SK-N-SH (cell line): ENCODE measurements around the gene LEFTY1. TPM values are rescaled to one million over a fixed set of nuclear protein-coding genes. Genes with fewer than 3 reads are reported as not detected.

Experiments used
- CTCF ChIA-PET: fragments of 300-600, 350-600 bp; formaldehyde crosslinking; extraction: SDS; loops from one replicate; lab custom pipeline; 2021; lab: Yijun Ruan, JAX
- POLR2A ChIA-PET: fragments of 350-600 bp; sonication (Branson Sonifier 250); formaldehyde crosslinking; extraction: SDS; loops from one replicate; lab custom pipeline; 2020; ENCODE audit warnings: antibody characterized with exemption, inconsistent platforms; lab: Yijun Ruan, JAX
- DNase-seq: peaks from one replicate; pipeline ENCODE4 v3.0.0; 2012
- H2AFZ ChIP-seq: fragments of 200-600 bp; sonication (generic); 2 replicates; pipeline ENCODE4 v1.8.1; 2016; ENCODE audit warnings: antibody characterized with exemption, mild to moderate bottlenecking, low read depth
- H3F3A ChIP-seq: fragments of 200-600 bp; sonication (generic); replicated peaks from 2 replicates; pipeline ENCODE3; 2016; ENCODE audit warnings: antibody characterized with exemption, mild to moderate bottlenecking; ENCODE audit not compliant: insufficient read depth
- H3K27ac ChIP-seq, 2 experiments: fragments of 200-500 bp in 1 of 2; fragments of 200-600 bp in 1 of 2; sonication (Bioruptor generic) in 1 of 2; sonication (generic), shearing (Covaris generic) in 1 of 2; 2 replicates each; pipeline versions ENCODE4 v1.5.1 to v1.6.1; 2014 to 2016; ENCODE audit warnings: low read depth in 2 of 2, inconsistent platforms in 1 of 2, low read length in 1 of 2, mild to moderate bottlenecking in 1 of 2, mixed read lengths in 1 of 2
- H3K27me3 ChIP-seq: fragments of 200-600 bp; sonication (generic), shearing (Covaris generic); 2 replicates; pipeline ENCODE4 v1.6.1; 2016; ENCODE audit warnings: mixed run types; ENCODE audit not compliant: insufficient read depth
- H3K36me3 ChIP-seq, 2 experiments: fragments of 200-500 bp in 1 of 2; fragments of 200-600 bp in 1 of 2; sonication (Bioruptor generic) in 1 of 2; sonication (generic) in 1 of 2; replicated peaks in 1 of 2; 2 replicates each; pipeline versions ENCODE3 to v1.5.1; 2014 to 2016; ENCODE audit warnings: low read length in 1 of 2, mild to moderate bottlenecking in 1 of 2; ENCODE audit not compliant: insufficient read depth in 2 of 2, control insufficient read depth in 1 of 2
- H3K4me1 ChIP-seq, 2 experiments: fragments of 200-500 bp in 1 of 2; fragments of 200-600 bp in 1 of 2; sonication (Bioruptor generic) in 1 of 2; sonication (generic), shearing (Covaris generic) in 1 of 2; 2 replicates each; pipeline versions ENCODE4 v1.5.1 to v1.6.1; 2014 to 2016; ENCODE audit warnings: low read depth in 1 of 2, low read length in 1 of 2, mixed run types in 1 of 2; ENCODE audit not compliant: insufficient read depth in 2 of 2, control insufficient read depth in 1 of 2
- H3K4me2 ChIP-seq: fragments of 200-600 bp; sonication (generic), shearing (Covaris generic); 2 replicates; pipeline ENCODE4 v1.6.1; 2017; ENCODE audit warnings: mixed run types
- H3K4me3 ChIP-seq, 2 experiments: fragments of 200-500 bp in 1 of 2; fragments of 200-600 bp in 1 of 2; sonication (Bioruptor generic) in 1 of 2; sonication (generic), shearing (Covaris generic) in 1 of 2; 2 replicates each; pipeline versions ENCODE4 v1.5.1 to v1.8.1; 2014 to 2016; ENCODE audit warnings: low read depth in 2 of 2, inconsistent platforms in 1 of 2, low read length in 1 of 2, mild to moderate bottlenecking in 1 of 2, mixed read lengths in 1 of 2, moderate library complexity in 1 of 2
- H3K79me2 ChIP-seq: fragments of 200-600 bp; sonication (generic); 2 replicates; pipeline ENCODE4 v1.8.1; 2017; ENCODE audit warnings: mild to moderate bottlenecking; ENCODE audit not compliant: insufficient read depth
- H3K9ac ChIP-seq: fragments of 200-600 bp; sonication (generic); 2 replicates; pipeline ENCODE4 v1.6.1; 2017; ENCODE audit warnings: mixed run types
- H3K9me2 ChIP-seq: fragments of 200-600 bp; sonication (generic); 2 replicates; pipeline ENCODE4 v1.6.1; 2017; ENCODE audit warnings: mixed run types
- H3K9me3 ChIP-seq: fragments of 200-600 bp; sonication (generic); 2 replicates; pipeline ENCODE4 v1.6.1; 2017; ENCODE audit warnings: mixed run types, mild to moderate bottlenecking, moderate library complexity
- H4K20me1 ChIP-seq: fragments of 200-600 bp; sonication (generic); 2 replicates; pipeline ENCODE4 v1.6.1; 2017; ENCODE audit warnings: mild to moderate bottlenecking, mixed run types; ENCODE audit not compliant: insufficient read depth
- CHD2 ChIP-seq: fragments of 150-350 bp; IDR thresholded peaks from 2 replicates; pipeline ENCODE4 v1.6.1; 2018; ENCODE audit warnings: low read length; ENCODE audit not compliant: partially characterized antibody
- FOXM1 ChIP-seq: IDR thresholded peaks from 2 replicates; pipeline ENCODE4 v1.4.0; 2012; ENCODE audit warnings: low read depth, mild to moderate bottlenecking
- JUND ChIP-seq: IDR thresholded peaks from 2 replicates; pipeline ENCODE4 v1.4.0; 2012
- MEF2A ChIP-seq: IDR thresholded peaks from 2 replicates; pipeline ENCODE4 v1.4.0; 2012; ENCODE audit warnings: low read depth, borderline replicate concordance
- NFIC ChIP-seq: IDR thresholded peaks from 2 replicates; pipeline ENCODE4 v1.4.0; 2012; ENCODE audit warnings: borderline replicate concordance
- NRF1 ChIP-seq: IDR thresholded peaks from 2 replicates; pipeline ENCODE4 v1.6.1; 2012; ENCODE audit warnings: low read depth, mild to moderate bottlenecking, low read length
- POLR2AphosphoS5 ChIP-seq: IDR thresholded peaks from 2 replicates; pipeline ENCODE4 v1.6.1; 2012; ENCODE audit warnings: low read depth, low read length
- RAD21 ChIP-seq: IDR thresholded peaks from 2 replicates; pipeline ENCODE4 v1.6.1; 2012; ENCODE audit warnings: mild to moderate bottlenecking, low read length
- RCOR1 ChIP-seq: fragments of 150-350 bp; IDR thresholded peaks from 2 replicates; pipeline ENCODE4 v1.6.1; 2017; ENCODE audit warnings: antibody characterized with exemption, low read length
- RFX5 ChIP-seq: IDR thresholded peaks from 2 replicates; pipeline ENCODE4 v1.6.1; 2012; ENCODE audit warnings: mild to moderate bottlenecking, improper control_type of control experiment, low read length
- TAF1 ChIP-seq: IDR thresholded peaks from 2 replicates; pipeline ENCODE4 v1.6.1; 2012; ENCODE audit warnings: low read depth, mild to moderate bottlenecking, low read length, moderate library complexity, borderline replicate concordance
- TCF12 ChIP-seq: IDR thresholded peaks from 2 replicates; pipeline ENCODE4 v1.4.0; 2012
- TEAD4 ChIP-seq: IDR thresholded peaks from 2 replicates; pipeline ENCODE4 v1.4.0; 2012; ENCODE audit warnings: mild to moderate bottlenecking, borderline replicate concordance; ENCODE audit not compliant: insufficient read depth
- YY1 ChIP-seq: IDR thresholded peaks from 2 replicates; pipeline ENCODE4 v1.4.0; 2012; ENCODE audit warnings: low read depth, mild to moderate bottlenecking
- WGBS: methylation state at CpG from one replicate; pipeline ENCODE4 v1.1.6; 2017; ENCODE audit warnings: low lambda C conversion rate; 5-methylcytosine and 5-hydroxymethylcytosine counted together
- polyA plus RNA-seq, 3 experiments: library from polyadenylated mRNA; depleted of rRNA; stranded (reverse); fragments of >200 nt; gene quantifications; 2 replicates each; pipeline ENCODE4 v1.2.3, GENCODE V29; 2012
- TF ChIP-seq, protein P1 (sequence below): fragments of 150-350 bp; IDR thresholded peaks from 2 replicates; pipeline ENCODE4 v1.6.1; 2017; ENCODE audit warnings: antibody characterized with exemption, low read length, low read depth, borderline replicate concordance
- TF ChIP-seq, protein P2 (sequence below): IDR thresholded peaks from 2 replicates; pipeline ENCODE4 v1.4.0; 2012; ENCODE audit warnings: low read depth
- TF ChIP-seq, protein P3 (sequence below): IDR thresholded peaks from 2 replicates; pipeline ENCODE4 v1.4.0; 2012; ENCODE audit warnings: low read depth, borderline replicate concordance
- TF ChIP-seq, protein P4 (sequence below): IDR thresholded peaks from 2 replicates; pipeline ENCODE4 v1.6.1; 2012; ENCODE audit warnings: mild to moderate bottlenecking, low read depth, low read length, moderate library complexity

The LEFTY1 gene
- polyA plus RNA-seq, 1 of the 3 experiments (the other 2 are of a cell fraction) = 0.07 TPM

DNA sequence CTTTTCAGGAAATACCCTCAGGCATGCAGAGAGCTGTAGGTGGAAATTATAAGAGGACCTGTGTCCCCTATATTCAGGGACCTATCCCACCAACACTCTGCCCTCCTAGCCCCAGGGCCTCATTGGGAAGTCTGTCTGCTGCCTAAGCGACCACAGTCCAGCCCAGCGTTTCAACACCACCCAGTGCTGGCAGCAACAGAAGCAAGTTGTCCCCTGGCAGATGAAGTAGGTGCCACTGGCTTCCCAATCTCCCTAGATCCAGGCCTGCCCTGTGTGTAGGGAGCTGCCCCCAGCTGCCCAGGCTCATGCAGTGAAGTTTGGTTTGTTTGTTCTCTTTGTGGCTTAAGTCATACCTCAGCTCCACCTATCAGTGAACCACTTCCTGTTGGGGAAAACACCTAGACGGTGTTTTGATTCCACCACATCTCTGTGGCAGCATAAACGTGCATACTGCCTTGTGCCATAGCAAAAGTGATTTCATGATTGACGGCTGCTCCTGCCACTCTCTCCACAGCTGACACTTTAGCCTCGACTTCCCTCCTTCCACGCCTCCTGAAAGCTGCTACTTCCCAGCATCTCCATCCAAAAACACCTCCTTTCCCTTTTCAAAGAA is 8.1 kb upstream of the LEFTY1 start (continued):
- TF ChIP-seq RCOR1 = no peak
- TF ChIP-seq TEAD4 = no peak
- TF ChIP-seq RFX5 = no peak
- no peak for TF ChIP-seq RAD21
- TF ChIP-seq CHD2 = no peak

DNA sequence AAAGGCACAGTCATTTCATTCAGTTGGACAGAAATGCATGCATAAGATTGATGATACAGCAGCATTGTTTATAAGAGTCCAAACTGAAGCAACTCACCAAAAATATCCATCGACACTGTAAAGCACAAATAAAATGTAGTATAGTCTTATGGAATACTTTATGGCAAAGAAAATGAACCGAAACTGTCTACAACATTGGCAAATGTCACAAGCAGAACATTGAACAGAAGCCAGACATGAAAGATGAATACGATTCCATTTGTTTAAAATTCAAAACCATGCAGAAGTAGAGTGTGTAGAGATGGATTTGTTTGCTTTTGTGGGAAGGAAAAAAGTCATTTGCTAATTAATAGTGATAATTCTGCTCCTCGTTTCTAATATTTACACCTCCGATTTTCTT is 7.5 kb upstream of the LEFTY1 start:
- H4K20me1 ChIP-seq = no peaks in the 10 kb centered on the region
- 85% methylated on average over 5 of the region's 5 CpGs for WGBS
- H3K9me3 ChIP-seq = no peaks in the 10 kb centered on the region
- H3K9ac ChIP-seq = no peak overlapping the region
- H3K4me2 ChIP-seq = no peak overlapping the region
- no peaks in the 10 kb centered on the region for H3K27me3 ChIP-seq
- ChIA-PET POLR2A (no interaction called here), CTCF (interaction anchor here (0.6 kb wide), 1 partner anchor 115 kb away, joined by 3 read pairs; no protein-coding TSS in a partner anchor)
- no peak overlapping the region for H3K4me3 ChIP-seq
- no peak overlapping the region for H2AFZ ChIP-seq
- TF ChIP-seq TCF12 (no peak), NFIC (no peak), NRF1 (no peak), RCOR1 (no peak), POLR2AphosphoS5 (no peak), YY1 (no peak), MEF2A (no peak), CHD2 (no peak), TAF1 (no peak), FOXM1 (no peak), TEAD4 (no peak), JUND (no peak)
- TF ChIP-seq, protein P1, sequence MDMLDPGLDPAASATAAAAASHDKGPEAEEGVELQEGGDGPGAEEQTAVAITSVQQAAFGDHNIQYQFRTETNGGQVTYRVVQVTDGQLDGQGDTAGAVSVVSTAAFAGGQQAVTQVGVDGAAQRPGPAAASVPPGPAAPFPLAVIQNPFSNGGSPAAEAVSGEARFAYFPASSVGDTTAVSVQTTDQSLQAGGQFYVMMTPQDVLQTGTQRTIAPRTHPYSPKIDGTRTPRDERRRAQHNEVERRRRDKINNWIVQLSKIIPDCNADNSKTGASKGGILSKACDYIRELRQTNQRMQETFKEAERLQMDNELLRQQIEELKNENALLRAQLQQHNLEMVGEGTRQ = no peak
- TF ChIP-seq, protein P2, sequence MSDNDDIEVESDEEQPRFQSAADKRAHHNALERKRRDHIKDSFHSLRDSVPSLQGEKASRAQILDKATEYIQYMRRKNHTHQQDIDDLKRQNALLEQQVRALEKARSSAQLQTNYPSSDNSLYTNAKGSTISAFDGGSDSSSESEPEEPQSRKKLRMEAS = no peak
- TF ChIP-seq, protein P3, sequence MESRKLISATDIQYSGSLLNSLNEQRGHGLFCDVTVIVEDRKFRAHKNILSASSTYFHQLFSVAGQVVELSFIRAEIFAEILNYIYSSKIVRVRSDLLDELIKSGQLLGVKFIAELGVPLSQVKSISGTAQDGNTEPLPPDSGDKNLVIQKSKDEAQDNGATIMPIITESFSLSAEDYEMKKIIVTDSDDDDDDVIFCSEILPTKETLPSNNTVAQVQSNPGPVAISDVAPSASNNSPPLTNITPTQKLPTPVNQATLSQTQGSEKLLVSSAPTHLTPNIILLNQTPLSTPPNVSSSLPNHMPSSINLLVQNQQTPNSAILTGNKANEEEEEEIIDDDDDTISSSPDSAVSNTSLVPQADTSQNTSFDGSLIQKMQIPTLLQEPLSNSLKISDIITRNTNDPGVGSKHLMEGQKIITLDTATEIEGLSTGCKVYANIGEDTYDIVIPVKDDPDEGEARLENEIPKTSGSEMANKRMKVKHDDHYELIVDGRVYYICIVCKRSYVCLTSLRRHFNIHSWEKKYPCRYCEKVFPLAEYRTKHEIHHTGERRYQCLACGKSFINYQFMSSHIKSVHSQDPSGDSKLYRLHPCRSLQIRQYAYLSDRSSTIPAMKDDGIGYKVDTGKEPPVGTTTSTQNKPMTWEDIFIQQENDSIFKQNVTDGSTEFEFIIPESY = no peak
- TF ChIP-seq, protein P4, sequence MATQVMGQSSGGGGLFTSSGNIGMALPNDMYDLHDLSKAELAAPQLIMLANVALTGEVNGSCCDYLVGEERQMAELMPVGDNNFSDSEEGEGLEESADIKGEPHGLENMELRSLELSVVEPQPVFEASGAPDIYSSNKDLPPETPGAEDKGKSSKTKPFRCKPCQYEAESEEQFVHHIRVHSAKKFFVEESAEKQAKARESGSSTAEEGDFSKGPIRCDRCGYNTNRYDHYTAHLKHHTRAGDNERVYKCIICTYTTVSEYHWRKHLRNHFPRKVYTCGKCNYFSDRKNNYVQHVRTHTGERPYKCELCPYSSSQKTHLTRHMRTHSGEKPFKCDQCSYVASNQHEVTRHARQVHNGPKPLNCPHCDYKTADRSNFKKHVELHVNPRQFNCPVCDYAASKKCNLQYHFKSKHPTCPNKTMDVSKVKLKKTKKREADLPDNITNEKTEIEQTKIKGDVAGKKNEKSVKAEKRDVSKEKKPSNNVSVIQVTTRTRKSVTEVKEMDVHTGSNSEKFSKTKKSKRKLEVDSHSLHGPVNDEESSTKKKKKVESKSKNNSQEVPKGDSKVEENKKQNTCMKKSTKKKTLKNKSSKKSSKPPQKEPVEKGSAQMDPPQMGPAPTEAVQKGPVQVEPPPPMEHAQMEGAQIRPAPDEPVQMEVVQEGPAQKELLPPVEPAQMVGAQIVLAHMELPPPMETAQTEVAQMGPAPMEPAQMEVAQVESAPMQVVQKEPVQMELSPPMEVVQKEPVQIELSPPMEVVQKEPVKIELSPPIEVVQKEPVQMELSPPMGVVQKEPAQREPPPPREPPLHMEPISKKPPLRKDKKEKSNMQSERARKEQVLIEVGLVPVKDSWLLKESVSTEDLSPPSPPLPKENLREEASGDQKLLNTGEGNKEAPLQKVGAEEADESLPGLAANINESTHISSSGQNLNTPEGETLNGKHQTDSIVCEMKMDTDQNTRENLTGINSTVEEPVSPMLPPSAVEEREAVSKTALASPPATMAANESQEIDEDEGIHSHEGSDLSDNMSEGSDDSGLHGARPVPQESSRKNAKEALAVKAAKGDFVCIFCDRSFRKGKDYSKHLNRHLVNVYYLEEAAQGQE = no peak
- no peak for DNase-seq
- no peaks in the 10 kb centered on the region for H3K79me2 ChIP-seq
- H3F3A ChIP-seq = no peaks in the 10 kb centered on the region
- no peak overlapping the region for H3K27ac ChIP-seq
- H3K36me3 ChIP-seq = no peaks in the 10 kb centered on the region
- H3K9me2 ChIP-seq = no peaks in the 10 kb centered on the region
- H3K4me1 ChIP-seq = peaks cover 0 to 2% of the 10 kb centered on the region in 2 experiments; a peak in 1 of 4 replicates
